HG02642 (cell line): Measurements from ENCODE around the gene SLC16A10.
A peak's percentile ranks its signal among the peaks of the same experiment; 100 is the strongest.
"Not testable (repeated sequence)": the region's sequence is repeated elsewhere in the genome, so short reads cannot be mapped to it uniquely, and the experiment has no call there.

ENCODE experiments used
- ATAC-seq: cut with Tn5 transposase; IDR thresholded peaks from one replicate; pipeline ENCODE4 v1.9.1; 2021; ENCODE audit warnings: mild to moderate bottlenecking; ENCODE audit not compliant: unreplicated experiment, poor library complexity

SLC16A10 gene

GRCh38 chr6:111177131-111177530 is 89.8 kb downstream of the SLC16A10 start:
- ATAC-seq: no peak

- peak; percentile 68 for ATAC-seq
Measured at GRCh38 chr6:111183702-111184517, 96.6 kb downstream of the SLC16A10 start.

GRCh38 chr6:111184827-111185532 is 97.7 kb downstream of the SLC16A10 start:
- ATAC-seq: no peak

- ATAC-seq: no peak
Measured at GRCh38 chr6:111185954-111186353, 98.7 kb downstream of the SLC16A10 start.

GRCh38 chr6:111187874-111188273 is 100.6 kb downstream of the SLC16A10 start:
- ATAC-seq: no peak

GRCh38 chr6:111189666-111190210 is 102.4 kb downstream of the SLC16A10 start:
- ATAC-seq: not testable (repeated sequence)

GRCh38 chr6:111190637-111191036 is 103.3 kb downstream of the SLC16A10 start:
- ATAC-seq: no peak

- ATAC-seq: not testable (repeated sequence)
Measured at GRCh38 chr6:111191136-111191535, 103.8 kb downstream of the SLC16A10 start.

- no peak for ATAC-seq
Measured at GRCh38 chr6:111192911-111193555, 105.7 kb downstream of the SLC16A10 start.

GRCh38 chr6:111195656-111196055 is 108.4 kb downstream of the SLC16A10 start:
- ATAC-seq: no peak

GRCh38 chr6:111198841-111199240 is 111.5 kb downstream of the SLC16A10 start:
- ATAC-seq: no peak

- no peak for ATAC-seq
Measured at GRCh38 chr6:111199935-111200334, 112.6 kb downstream of the SLC16A10 start.

- ATAC-seq: no peak
Measured at GRCh38 chr6:111200350-111201243, 113.3 kb downstream of the SLC16A10 start.

GRCh38 chr6:111201244-111201554 is 113.9 kb downstream of the SLC16A10 start:
- ATAC-seq: no peak

GRCh38 chr6:111201764-111202163 is 114.5 kb downstream of the SLC16A10 start:
- no peak for ATAC-seq

GRCh38 chr6:111203539-111203938 is 116.2 kb downstream of the SLC16A10 start:
- ATAC-seq: not testable (repeated sequence)

GRCh38 chr6:111204305-111204704 is 117.0 kb downstream of the SLC16A10 start:
- no peak for ATAC-seq

GRCh38 chr6:111204881-111205280 is 117.6 kb downstream of the SLC16A10 start:
- ATAC-seq: no peak

GRCh38 chr6:111205502-111205901 is 118.2 kb downstream of the SLC16A10 start:
- no peak for ATAC-seq
